Kidney (tissue), 14 donors: ENCODE measurements around the gene PLAC1. TPM values are rescaled to one million over a fixed set of nuclear protein-coding genes. Genes with fewer than 3 reads are reported as not detected.

ENCODE experiments used
- DNase-seq, 5 donors: peaks; one replicate each; pipeline ENCODE4 v3.0.0-alpha.2; 2013 to 2020
- FAIRE-seq: peaks from 2 replicates; lab custom pipeline; 2012; peaks lifted over from hg19 to GRCh38; lab: Jason Lieb, UNC
- H3K27ac ChIP-seq, 2 donors: one replicate each; pipeline ENCODE4 v1.7.0; 2013; ENCODE audit warnings: low read depth in 2 of 2, low read length in 2 of 2, inconsistent platforms in 1 of 2
- H3K27me3 ChIP-seq: one replicate; pipeline ENCODE4 v1.7.1; 2013; ENCODE audit warnings: low read length, inconsistent platforms; ENCODE audit not compliant: control insufficient read depth, insufficient read depth
- H3K36me3 ChIP-seq, 3 donors: one replicate each; pipeline versions ENCODE4 v1.7.0 to v1.7.1; 2013; ENCODE audit warnings: low read length in 3 of 3, control low read depth in 1 of 3, inconsistent platforms in 1 of 3; ENCODE audit not compliant: insufficient read depth in 3 of 3, control insufficient read depth in 2 of 3
- H3K4me1 ChIP-seq, 3 donors: one replicate each; pipeline versions ENCODE4 v1.7.0 to v1.7.1; 2013; ENCODE audit warnings: low read length in 3 of 3, inconsistent platforms in 1 of 3, low read depth in 1 of 3; ENCODE audit not compliant: control insufficient read depth in 2 of 3, insufficient read depth in 2 of 3
- H3K4me3 ChIP-seq, 3 donors: one replicate each; pipeline versions ENCODE4 v1.7.0 to v1.8.1; 2013; ENCODE audit warnings: low read length in 3 of 3, control low read depth in 1 of 3, inconsistent platforms in 1 of 3
- H3K9ac ChIP-seq, 3 donors: one replicate each; pipeline versions ENCODE4 v1.7.0 to v1.7.1; 2013; ENCODE audit warnings: low read length in 3 of 3, control low read depth in 1 of 3, inconsistent platforms in 1 of 3
- H3K9me3 ChIP-seq, 3 donors: one replicate each; pipeline versions ENCODE4 v1.7.0 to v1.7.1; 2013; ENCODE audit warnings: low read length in 3 of 3, control low read depth in 1 of 3, inconsistent platforms in 1 of 3; ENCODE audit not compliant: control insufficient read depth in 2 of 3, insufficient read depth in 1 of 3
- CTCF ChIP-seq: IDR thresholded peaks from 3 replicates; pipeline ENCODE4 v1.5.1; 2012; ENCODE audit warnings: mild to moderate bottlenecking, moderate library complexity, borderline replicate concordance; ENCODE audit not compliant: insufficient read depth; ENCODE audit errors: extremely low read depth
- intact Hi-C: fragments of 100-400 bp; cut with DNase I; formaldehyde crosslinking; loops from one replicate; pipeline ENCODE4 v1.11.1; 2022
- polyA plus RNA-seq: library from polyadenylated mRNA; stranded (reverse); fragments of 350-450 nt; fragmentation: Illumina TruSeq; extraction: RNeasy Lipid Tissue Mini Kit (QIAGEN cat#74804); gene quantifications from one replicate; pipeline ENCODE4 v1.2.3, GENCODE V29; 2014; ENCODE audit warnings: low read depth, low replicate concordance; ENCODE audit not compliant: insufficient read depth
- total RNA-seq: library from RNA; stranded (reverse); fragmentation: NEBNext Ultra II Directional; extraction: Animal tissue kit (Norgen Biotek cat#: 25700); gene quantifications from one replicate; pipeline ENCODE4 v1.2.1, GENCODE V29; 2021
- donor health status: control.
- donor health status: control.
- donor health status: control.
- donor health status: control.
- donor health status: control.
- donor health status: DM: yes; HTN: yes; CAD: no.
- donor health status: Normal renal cell carcinoma (clear cell type).

PLAC1 gene
- total and polyA plus RNA-seq, 2 donors from 2014 or later, result not detected

GRCh38 chrX:134669378-134670098 lies 11.3 kb upstream of the PLAC1 start:
- DNase-seq (peak in 1 of 5 donors; percentile 62), FAIRE-seq (no peak)
- Histone ChIP-seq H3K4me1 (no peaks in the 10 kb centered on the region), H3K9ac (no peak overlapping the region), H3K36me3 (no peaks in the 10 kb centered on the region), H3K9me3 (no peaks in the 10 kb centered on the region), H3K4me3 (no peak overlapping the region), H3K27ac (no peak overlapping the region), H3K27me3 (no peaks in the 10 kb centered on the region)
- no peak for TF ChIP-seq CTCF
- intact Hi-C loops, result no loop called here

GRCh38 chrX:134664202-134664601 lies 5.9 kb upstream of the PLAC1 start:
- FAIRE-seq (no peak), DNase-seq (no peak)
- Histone ChIP-seq H3K9me3 (no peaks in the 10 kb centered on the region), H3K4me3 (no peak overlapping the region), H3K27me3 (no peaks in the 10 kb centered on the region), H3K9ac (no peak overlapping the region), H3K4me1 (no peaks in the 10 kb centered on the region), H3K27ac (no peak overlapping the region), H3K36me3 (no peaks in the 10 kb centered on the region)
- no peak for TF ChIP-seq CTCF
- intact Hi-C loops, result no loop called here

DNA sequence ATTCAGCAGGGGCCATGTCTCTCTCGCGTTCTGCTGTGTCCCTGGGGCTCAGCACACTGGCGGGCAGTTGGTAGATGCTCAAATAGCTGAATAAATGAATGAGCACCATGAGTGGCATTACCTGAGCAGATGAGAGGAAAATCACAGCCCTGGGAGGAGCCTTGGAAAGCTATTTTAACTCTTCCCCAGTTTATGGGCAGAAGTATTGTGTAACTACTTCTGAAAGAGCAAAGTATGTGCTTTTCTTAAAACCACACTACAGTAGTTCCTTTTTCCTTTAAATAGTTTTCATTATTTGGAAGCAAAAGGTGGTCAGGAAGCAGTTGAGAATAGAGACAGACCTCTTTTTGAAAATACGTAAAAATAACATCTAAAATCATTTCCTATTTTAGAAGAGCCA lies 3.0 kb upstream of the PLAC1 start:
- H3K27ac ChIP-seq, result no peak overlapping the region
- H3K9me3 ChIP-seq, result no peaks in the 10 kb centered on the region
- H3K36me3 ChIP-seq, result no peaks in the 10 kb centered on the region
- H3K4me1 ChIP-seq, result no peaks in the 10 kb centered on the region
- DNase-seq (no peak), FAIRE-seq (no peak)
- no peak overlapping the region for H3K4me3 ChIP-seq
- H3K27me3 ChIP-seq, result no peaks in the 10 kb centered on the region
- intact Hi-C loops, result no loop called here
- TF ChIP-seq CTCF, result no peak
- H3K9ac ChIP-seq, result no peak overlapping the region
